IMR-90 (cell line): ENCODE results near the gene ASXL2.

ENCODE experiments used
- BHLHE40 ChIP-seq: fragments of 150-350 bp; IDR thresholded peaks from 2 replicates; pipeline ENCODE4 v1.6.1; 2016; ENCODE audit warnings: mild to moderate bottlenecking, low read depth, low read length
- CTCF ChIP-seq: conservative IDR thresholded peaks from 2 replicates; pipeline ENCODE4 v1.5.1; 2012; ENCODE audit warnings: mild to moderate bottlenecking, low read depth, low read length, improper control_type of control experiment
- MAZ ChIP-seq: IDR thresholded peaks from 2 replicates; pipeline ENCODE4 v1.6.1; 2012; ENCODE audit warnings: low read depth, mild to moderate bottlenecking, low read length, improper control_type of control experiment, moderate library complexity, borderline replicate concordance
- MXI1 ChIP-seq: IDR thresholded peaks from 2 replicates; pipeline ENCODE4 v1.6.1; 2012; ENCODE audit warnings: low read depth, mild to moderate bottlenecking, low read length, moderate library complexity, borderline replicate concordance
- POLR2A ChIP-seq: IDR thresholded peaks from 2 replicates; pipeline ENCODE4 v1.6.1; 2012; ENCODE audit warnings: mild to moderate bottlenecking, low read depth, low read length
- RAD21 ChIP-seq: IDR thresholded peaks from 2 replicates; pipeline ENCODE4 v1.6.1; 2012; ENCODE audit warnings: low read length, improper control_type of control experiment
- RCOR1 ChIP-seq: IDR thresholded peaks from 2 replicates; pipeline ENCODE4 v1.6.1; 2012; ENCODE audit warnings: mild to moderate bottlenecking, low read length, improper control_type of control experiment; ENCODE audit not compliant: insufficient replicate concordance

DNA sequence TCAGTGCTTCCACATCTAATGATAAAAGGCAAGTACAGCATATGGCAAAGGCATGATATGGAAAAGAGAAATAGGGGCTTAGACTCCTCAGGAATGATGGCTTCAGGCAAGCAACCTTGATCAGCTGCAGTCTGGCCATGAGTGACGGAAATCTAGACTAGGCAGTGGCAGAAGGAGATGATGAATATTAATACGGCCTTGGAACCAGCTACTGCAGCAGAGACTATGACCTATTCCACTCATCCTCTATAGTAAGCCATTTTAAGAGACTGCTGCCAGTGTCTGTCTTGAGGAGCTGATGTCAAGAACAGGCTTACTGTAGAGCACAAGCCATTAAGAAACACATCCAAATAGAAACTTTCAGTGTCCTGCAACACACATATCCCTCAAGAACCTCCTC is 23.7 kb downstream of the ASXL2 start:
- no peak for TF ChIP-seq RCOR1
- TF ChIP-seq CTCF = no peak
- no peak for TF ChIP-seq MXI1
- TF ChIP-seq POLR2A = no peak
- TF ChIP-seq RAD21 = no peak
- TF ChIP-seq MAZ = no peak
- no peak for TF ChIP-seq BHLHE40
